ENCODE measurements around the gene SLC15A2.

The SLC15A2 gene

GRCh38 chr3:121985846-121986245 lies 91.6 kb downstream of the SLC15A2 start:
- TF ChIP-seq RAD21 (IDR thresholded peaks at IDR 0.05; ENCODE audit: low read depth): no peak
- no peak for TF ChIP-seq TAF1 (IDR thresholded peaks at IDR 0.05; ENCODE audit: low read depth)
- no peak for TF ChIP-seq TEAD4 (IDR thresholded peaks at IDR 0.05)
- TF ChIP-seq ZBTB7A (IDR thresholded peaks at IDR 0.05; ENCODE audit: low read depth): no peak
- TF ChIP-seq USF1 (IDR thresholded peaks at IDR 0.05): no peak
- no peak for TF ChIP-seq EP300 (IDR thresholded peaks at IDR 0.05; ENCODE audit: borderline replicate concordance)
- no peak for TF ChIP-seq CEBPB (IDR thresholded peaks at IDR 0.05)
- no peak for TF ChIP-seq FOXM1 (IDR thresholded peaks at IDR 0.05; ENCODE audit: borderline replicate concordance, low read depth)
- TF ChIP-seq YY1 (IDR thresholded peaks at IDR 0.05; ENCODE audit: low read depth): no peak
- TF ChIP-seq TCF12 (IDR thresholded peaks at IDR 0.05; ENCODE audit: low read depth): no peak
- no peak for TF ChIP-seq NFIC (IDR thresholded peaks at IDR 0.05)
- TF ChIP-seq, protein P1, sequence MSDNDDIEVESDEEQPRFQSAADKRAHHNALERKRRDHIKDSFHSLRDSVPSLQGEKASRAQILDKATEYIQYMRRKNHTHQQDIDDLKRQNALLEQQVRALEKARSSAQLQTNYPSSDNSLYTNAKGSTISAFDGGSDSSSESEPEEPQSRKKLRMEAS (IDR thresholded peaks at IDR 0.05): no peak
- no peak for TF ChIP-seq EGR1 (IDR thresholded peaks at IDR 0.05)
- no peak for TF ChIP-seq CREB1 (IDR thresholded peaks at IDR 0.05; ENCODE audit: low read depth)
- TF ChIP-seq, protein P2, sequence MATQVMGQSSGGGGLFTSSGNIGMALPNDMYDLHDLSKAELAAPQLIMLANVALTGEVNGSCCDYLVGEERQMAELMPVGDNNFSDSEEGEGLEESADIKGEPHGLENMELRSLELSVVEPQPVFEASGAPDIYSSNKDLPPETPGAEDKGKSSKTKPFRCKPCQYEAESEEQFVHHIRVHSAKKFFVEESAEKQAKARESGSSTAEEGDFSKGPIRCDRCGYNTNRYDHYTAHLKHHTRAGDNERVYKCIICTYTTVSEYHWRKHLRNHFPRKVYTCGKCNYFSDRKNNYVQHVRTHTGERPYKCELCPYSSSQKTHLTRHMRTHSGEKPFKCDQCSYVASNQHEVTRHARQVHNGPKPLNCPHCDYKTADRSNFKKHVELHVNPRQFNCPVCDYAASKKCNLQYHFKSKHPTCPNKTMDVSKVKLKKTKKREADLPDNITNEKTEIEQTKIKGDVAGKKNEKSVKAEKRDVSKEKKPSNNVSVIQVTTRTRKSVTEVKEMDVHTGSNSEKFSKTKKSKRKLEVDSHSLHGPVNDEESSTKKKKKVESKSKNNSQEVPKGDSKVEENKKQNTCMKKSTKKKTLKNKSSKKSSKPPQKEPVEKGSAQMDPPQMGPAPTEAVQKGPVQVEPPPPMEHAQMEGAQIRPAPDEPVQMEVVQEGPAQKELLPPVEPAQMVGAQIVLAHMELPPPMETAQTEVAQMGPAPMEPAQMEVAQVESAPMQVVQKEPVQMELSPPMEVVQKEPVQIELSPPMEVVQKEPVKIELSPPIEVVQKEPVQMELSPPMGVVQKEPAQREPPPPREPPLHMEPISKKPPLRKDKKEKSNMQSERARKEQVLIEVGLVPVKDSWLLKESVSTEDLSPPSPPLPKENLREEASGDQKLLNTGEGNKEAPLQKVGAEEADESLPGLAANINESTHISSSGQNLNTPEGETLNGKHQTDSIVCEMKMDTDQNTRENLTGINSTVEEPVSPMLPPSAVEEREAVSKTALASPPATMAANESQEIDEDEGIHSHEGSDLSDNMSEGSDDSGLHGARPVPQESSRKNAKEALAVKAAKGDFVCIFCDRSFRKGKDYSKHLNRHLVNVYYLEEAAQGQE (IDR thresholded peaks at IDR 0.05; ENCODE audit: low read depth): no peak

- TF ChIP-seq RAD21 (IDR thresholded peaks at IDR 0.05; ENCODE audit: low read depth) (no peak), CEBPB (IDR thresholded peaks at IDR 0.05) (no peak), ZBTB7A (IDR thresholded peaks at IDR 0.05; ENCODE audit: low read depth) (no peak), USF1 (IDR thresholded peaks at IDR 0.05) (no peak), TCF12 (IDR thresholded peaks at IDR 0.05; ENCODE audit: low read depth) (no peak), YY1 (IDR thresholded peaks at IDR 0.05; ENCODE audit: low read depth) (no peak), EP300 (IDR thresholded peaks at IDR 0.05; ENCODE audit: borderline replicate concordance) (no peak)
- TF ChIP-seq, protein P1 (IDR thresholded peaks at IDR 0.05): no peak
These were observed 93.9 kb downstream of the SLC15A2 start for GRCh38 chr3:121988146-121988545.

GRCh38 chr3:121989943-121990342 lies 95.7 kb downstream of the SLC15A2 start:
- TF ChIP-seq USF1 (IDR thresholded peaks at IDR 0.05) (no peak), TCF12 (IDR thresholded peaks at IDR 0.05; ENCODE audit: low read depth) (no peak), RAD21 (IDR thresholded peaks at IDR 0.05; ENCODE audit: low read depth) (peak; percentile 52; the same call in 1 of the 2 replicates), FOXM1 (IDR thresholded peaks at IDR 0.05; ENCODE audit: borderline replicate concordance, low read depth) (no peak), YY1 (IDR thresholded peaks at IDR 0.05; ENCODE audit: low read depth) (no peak), EGR1 (IDR thresholded peaks at IDR 0.05) (no peak), CREB1 (IDR thresholded peaks at IDR 0.05; ENCODE audit: low read depth) (no peak)
- TF ChIP-seq, protein P1 (IDR thresholded peaks at IDR 0.05): no peak

DNA sequence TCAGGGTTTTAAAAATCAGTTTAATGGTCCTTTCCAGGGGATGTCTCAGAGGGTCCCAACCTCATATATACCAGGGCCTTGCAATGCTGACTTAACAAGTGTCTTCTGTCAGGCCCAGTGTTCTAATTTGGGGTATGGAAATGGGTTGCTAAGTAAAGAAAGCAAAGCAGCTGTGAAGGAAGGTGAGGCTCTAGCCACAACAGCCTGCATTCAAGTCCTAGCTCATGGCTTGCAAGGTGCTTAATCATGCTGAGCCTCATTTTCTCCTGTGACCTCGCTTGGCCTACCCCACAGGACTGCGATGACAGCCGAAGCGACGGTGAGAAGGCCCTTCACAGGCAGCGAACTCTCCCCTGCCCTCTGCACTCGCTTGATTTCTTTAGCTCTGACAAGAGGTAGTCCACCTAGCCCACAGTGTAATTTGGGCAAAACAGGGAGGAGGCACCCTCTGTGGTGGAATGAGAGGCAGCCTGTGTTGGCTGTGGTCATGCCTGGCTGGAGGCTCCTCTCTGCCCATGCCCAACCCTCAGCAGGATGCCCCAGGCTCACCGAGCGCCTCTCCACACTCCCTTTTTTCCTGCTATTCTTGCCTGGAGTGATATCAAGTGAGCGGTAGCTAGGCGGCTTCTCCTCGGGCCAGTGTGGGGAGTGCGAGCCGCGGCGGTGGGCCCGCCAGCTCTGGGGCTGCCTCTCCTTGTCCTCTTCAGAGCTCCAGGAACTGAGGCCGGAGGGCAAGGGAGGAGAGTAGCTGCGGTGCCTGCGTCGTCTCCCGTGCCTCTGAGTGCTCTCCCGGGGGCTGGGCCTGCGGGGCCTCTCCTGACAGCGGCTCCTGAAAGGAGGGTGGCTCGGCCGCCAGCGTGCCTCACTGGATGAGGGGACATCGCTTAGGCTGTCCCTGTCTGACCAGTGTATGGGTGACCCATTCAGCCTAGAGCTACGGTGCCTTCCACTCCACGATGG lies 98.7 kb downstream of the SLC15A2 start:
- TF ChIP-seq TAF1 (IDR thresholded peaks at IDR 0.05; ENCODE audit: low read depth) (no peak), USF1 (IDR thresholded peaks at IDR 0.05) (no peak), YY1 (IDR thresholded peaks at IDR 0.05; ENCODE audit: low read depth) (no peak), FOXM1 (IDR thresholded peaks at IDR 0.05; ENCODE audit: borderline replicate concordance, low read depth) (no peak), CEBPB (IDR thresholded peaks at IDR 0.05) (no peak), ZBTB7A (IDR thresholded peaks at IDR 0.05; ENCODE audit: low read depth) (no peak), TEAD4 (IDR thresholded peaks at IDR 0.05) (no peak), NFIC (IDR thresholded peaks at IDR 0.05) (no peak), CREB1 (IDR thresholded peaks at IDR 0.05; ENCODE audit: low read depth) (no peak), RAD21 (IDR thresholded peaks at IDR 0.05; ENCODE audit: low read depth) (no peak), EGR1 (IDR thresholded peaks at IDR 0.05) (no peak), TCF12 (IDR thresholded peaks at IDR 0.05; ENCODE audit: low read depth) (no peak), EP300 (IDR thresholded peaks at IDR 0.05; ENCODE audit: borderline replicate concordance) (no peak)
- TF ChIP-seq, protein P2 (IDR thresholded peaks at IDR 0.05; ENCODE audit: low read depth): no peak
- TF ChIP-seq, protein P1 (IDR thresholded peaks at IDR 0.05): no peak
